ENCODE results near the gene FEZ2. TPM values are rescaled to one million over a fixed set of nuclear protein-coding genes. Genes with fewer than 3 reads are reported as not detected.

FEZ2 gene
- polyA plus RNA-seq, 1 donor (not counting 4 experiments of a cell fraction or from before 2014, with no cell fraction given) = 56.2 TPM

GRCh38 chr2:36594849-36595248 is 3.1 kb downstream of the FEZ2 start:
- dilution Hi-C loops (cut with MboI; ENCODE audit: extremely low pct_ligation_motif_present, low sequenced_read_pairs) = no loop called here
- Histone ChIP-seq H3K9me3 (ENCODE audit: control insufficient read depth, low read depth, low read length) (no peaks in the 10 kb centered on the region), H4K20me1 (ENCODE audit: control insufficient read depth, extremely low read depth, insufficient read depth, low read length) (no peaks in the 10 kb centered on the region), H3K27ac (ENCODE audit: control insufficient read depth, insufficient read depth, low read length) (no peak overlapping the region), H3K4me2 (ENCODE audit: control insufficient read depth, extremely low read depth, insufficient read depth, low read depth, low read length) (no peak overlapping the region), H3K27me3 (ENCODE audit: control insufficient read depth, extremely low read depth, insufficient read depth, low read length) (no peaks in the 10 kb centered on the region), H3K79me2 (ENCODE audit: control insufficient read depth, insufficient read depth, low read length) (peaks cover 67% of the 10 kb centered on the region), H3K36me3 (ENCODE audit: control insufficient read depth in 2 of 2, extremely low read depth in 1 of 2, insufficient read depth in 2 of 2, low read length in 2 of 2) (peaks cover 5 to 8% of the 10 kb centered on the region in 2 experiments), H3K9ac (ENCODE audit: control insufficient read depth, extremely low read depth, insufficient read depth, low read length) (no peak overlapping the region), H3K4me3 (ENCODE audit: control insufficient read depth in 2 of 3, extremely low read depth in 1 of 3, insufficient read depth in 2 of 3, low read depth in 1 of 3, low read length in 3 of 3) (no peak overlapping the region), H3K4me1 (ENCODE audit: control insufficient read depth, extremely low read depth, insufficient read depth, low read length) (peaks cover 14% of the 10 kb centered on the region), H2AFZ (ENCODE audit: control insufficient read depth, low read length) (no peak overlapping the region), H3K9me1 (ENCODE audit: control insufficient read depth, extremely low read depth, insufficient read depth, low read length) (peaks cover 2% of the 10 kb centered on the region)
- DNase-seq (ENCODE audit: low read depth, low spot score) = no peak
- no peak for FAIRE-seq
- TF ChIP-seq CTCF (optimal IDR thresholded peaks at IDR 0.05 in 1 of 3, IDR thresholded peaks at IDR 0.05 in 1 of 3, conservative IDR thresholded peaks at IDR 0.05 in 1 of 3; ENCODE audit: extremely low read depth in 1 of 3, insufficient read depth in 2 of 3, low read length in 3 of 3) = no peak

DNA sequence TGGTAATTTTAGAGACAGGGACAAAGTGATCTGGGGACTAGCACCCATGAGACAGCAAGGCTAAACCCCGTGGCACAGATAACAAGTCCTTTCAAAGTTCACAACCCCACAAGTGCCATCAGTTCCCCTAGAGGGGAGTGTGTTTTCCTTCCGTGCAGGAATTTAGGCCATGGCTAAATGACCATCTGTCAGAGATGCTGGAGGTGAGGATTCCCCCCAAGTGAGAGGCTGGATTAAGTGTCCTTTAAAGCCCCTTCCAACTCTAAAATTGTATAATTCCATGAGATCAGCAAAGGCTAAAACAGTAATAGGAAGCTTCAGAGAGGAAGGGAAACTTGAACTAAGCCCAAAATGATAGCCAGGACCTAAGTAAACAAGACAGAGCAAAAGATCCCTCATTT is 8.7 kb downstream of the FEZ2 start:
- Histone ChIP-seq H3K4me1 (ENCODE audit: control insufficient read depth, extremely low read depth, insufficient read depth, low read length) (no peaks in the 10 kb centered on the region), H3K9me1 (ENCODE audit: control insufficient read depth, extremely low read depth, insufficient read depth, low read length) (no peaks in the 10 kb centered on the region), H3K36me3 (ENCODE audit: control insufficient read depth in 2 of 2, extremely low read depth in 1 of 2, insufficient read depth in 2 of 2, low read length in 2 of 2) (peaks cover 6 to 12% of the 10 kb centered on the region in 2 experiments), H2AFZ (ENCODE audit: control insufficient read depth, low read length) (no peak overlapping the region), H3K4me2 (ENCODE audit: control insufficient read depth, extremely low read depth, insufficient read depth, low read depth, low read length) (no peak overlapping the region), H3K9me3 (ENCODE audit: control insufficient read depth, low read depth, low read length) (no peaks in the 10 kb centered on the region), H3K9ac (ENCODE audit: control insufficient read depth, extremely low read depth, insufficient read depth, low read length) (no peak overlapping the region), H3K4me3 (ENCODE audit: control insufficient read depth in 2 of 3, extremely low read depth in 1 of 3, insufficient read depth in 2 of 3, low read depth in 1 of 3, low read length in 3 of 3) (no peak overlapping the region), H3K27ac (ENCODE audit: control insufficient read depth, insufficient read depth, low read length) (no peak overlapping the region), H3K79me2 (ENCODE audit: control insufficient read depth, insufficient read depth, low read length) (peaks cover 50% of the 10 kb centered on the region), H4K20me1 (ENCODE audit: control insufficient read depth, extremely low read depth, insufficient read depth, low read length) (no peaks in the 10 kb centered on the region), H3K27me3 (ENCODE audit: control insufficient read depth, extremely low read depth, insufficient read depth, low read length) (no peaks in the 10 kb centered on the region)
- DNase-seq (ENCODE audit: low read depth, low spot score) (no peak), FAIRE-seq (no peak)
- dilution Hi-C loops (cut with MboI; ENCODE audit: extremely low pct_ligation_motif_present, low sequenced_read_pairs) = no loop called here
- TF ChIP-seq EZH2 (IDR thresholded peaks at IDR 0.05; ENCODE audit: low read length) (no peak), CTCF (optimal IDR thresholded peaks at IDR 0.05 in 1 of 3, IDR thresholded peaks at IDR 0.05 in 1 of 3, conservative IDR thresholded peaks at IDR 0.05 in 1 of 3; ENCODE audit: extremely low read depth in 1 of 3, insufficient read depth in 2 of 3, low read length in 3 of 3) (no peak)
